Measurements from ENCODE around the gene ELAVL4.

DNA sequence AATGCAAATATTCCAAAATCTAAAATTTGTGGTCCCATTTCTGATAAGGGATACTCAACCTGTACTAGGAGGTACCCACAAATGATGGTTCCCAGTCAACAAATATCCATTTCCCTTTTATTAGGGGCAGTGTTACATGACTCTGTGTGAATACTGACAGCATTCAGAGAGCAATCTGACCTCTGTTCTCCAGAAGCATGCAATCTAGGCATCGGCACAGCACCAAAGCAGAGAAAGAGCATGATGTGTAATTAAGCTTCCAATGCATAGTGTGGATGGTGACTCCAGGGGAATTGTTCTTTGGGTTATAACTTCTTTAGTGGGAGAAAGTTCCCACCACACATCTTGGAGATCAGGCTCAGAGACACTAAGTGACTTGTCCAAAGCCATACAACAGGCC is 71.6 kb downstream of the ELAVL4 start:
- TF ChIP-seq, protein P1, sequence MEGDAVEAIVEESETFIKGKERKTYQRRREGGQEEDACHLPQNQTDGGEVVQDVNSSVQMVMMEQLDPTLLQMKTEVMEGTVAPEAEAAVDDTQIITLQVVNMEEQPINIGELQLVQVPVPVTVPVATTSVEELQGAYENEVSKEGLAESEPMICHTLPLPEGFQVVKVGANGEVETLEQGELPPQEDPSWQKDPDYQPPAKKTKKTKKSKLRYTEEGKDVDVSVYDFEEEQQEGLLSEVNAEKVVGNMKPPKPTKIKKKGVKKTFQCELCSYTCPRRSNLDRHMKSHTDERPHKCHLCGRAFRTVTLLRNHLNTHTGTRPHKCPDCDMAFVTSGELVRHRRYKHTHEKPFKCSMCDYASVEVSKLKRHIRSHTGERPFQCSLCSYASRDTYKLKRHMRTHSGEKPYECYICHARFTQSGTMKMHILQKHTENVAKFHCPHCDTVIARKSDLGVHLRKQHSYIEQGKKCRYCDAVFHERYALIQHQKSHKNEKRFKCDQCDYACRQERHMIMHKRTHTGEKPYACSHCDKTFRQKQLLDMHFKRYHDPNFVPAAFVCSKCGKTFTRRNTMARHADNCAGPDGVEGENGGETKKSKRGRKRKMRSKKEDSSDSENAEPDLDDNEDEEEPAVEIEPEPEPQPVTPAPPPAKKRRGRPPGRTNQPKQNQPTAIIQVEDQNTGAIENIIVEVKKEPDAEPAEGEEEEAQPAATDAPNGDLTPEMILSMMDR (IDR thresholded peaks at IDR 0.05; ENCODE audit: insufficient read depth, low read length, poor library complexity, severe bottlenecking) = no peak
- TF ChIP-seq EZH2phosphoT487 (conservative IDR thresholded peaks at IDR 0.05; ENCODE audit: low read length) = no peak

All from SU-DHL-6 (cell line).